Ishikawa (cell line): ENCODE results near the gene LRRC8C.

Experiments used
- CEBPB ChIP-seq: IDR thresholded peaks from 2 replicates; pipeline ENCODE4 v1.6.1; 2012
- CREB1 ChIP-seq: IDR thresholded peaks from 2 replicates; pipeline ENCODE4 v1.6.1; 2012; ENCODE audit warnings: low read depth
- EP300 ChIP-seq: IDR thresholded peaks from 2 replicates; pipeline ENCODE4 v1.6.1; 2012; ENCODE audit warnings: borderline replicate concordance
- FOXM1 ChIP-seq: IDR thresholded peaks from 2 replicates; pipeline ENCODE4 v1.6.1; 2012; ENCODE audit warnings: low read depth, borderline replicate concordance
- MAX ChIP-seq: IDR thresholded peaks from 2 replicates; pipeline ENCODE4 v1.6.1; 2012
- TCF12 ChIP-seq: IDR thresholded peaks from 2 replicates; pipeline ENCODE4 v1.6.1; 2012; ENCODE audit warnings: low read depth
- TEAD4 ChIP-seq: IDR thresholded peaks from 2 replicates; pipeline ENCODE4 v1.6.1; 2012
- YY1 ChIP-seq: IDR thresholded peaks from 2 replicates; pipeline ENCODE4 v1.6.1; 2012; ENCODE audit warnings: low read depth

DNA sequence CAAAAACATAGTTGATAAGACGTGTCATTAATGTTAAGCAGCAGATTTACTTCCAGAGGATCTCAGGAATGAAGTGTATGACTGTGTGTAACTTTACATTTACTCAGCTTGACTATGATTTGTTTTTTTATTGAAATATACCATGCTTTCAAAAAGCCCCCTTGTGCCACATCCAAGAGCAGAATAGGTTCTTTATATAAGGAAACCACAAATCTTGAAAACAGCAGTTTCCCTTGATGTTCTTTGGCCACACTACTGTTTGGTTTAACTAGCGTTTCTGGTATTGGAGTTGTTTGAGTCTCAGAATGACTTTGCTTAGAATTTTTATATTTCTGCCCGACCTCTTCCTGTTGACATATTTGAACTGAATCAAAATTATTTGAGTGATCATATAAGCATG lies 25.0 kb downstream of the LRRC8C start:
- TF ChIP-seq EP300 (no peak), FOXM1 (no peak), YY1 (no peak), MAX (no peak), CREB1 (no peak), CEBPB (no peak), TCF12 (no peak), TEAD4 (no peak)
